ENCODE results near the gene LRFN4. TPM values are rescaled to one million over a fixed set of nuclear protein-coding genes. Genes with fewer than 3 reads are reported as not detected.

Gene LRFN4
- total RNA-seq, 1 experiment from 2014 or later = 70.3 TPM

DNA sequence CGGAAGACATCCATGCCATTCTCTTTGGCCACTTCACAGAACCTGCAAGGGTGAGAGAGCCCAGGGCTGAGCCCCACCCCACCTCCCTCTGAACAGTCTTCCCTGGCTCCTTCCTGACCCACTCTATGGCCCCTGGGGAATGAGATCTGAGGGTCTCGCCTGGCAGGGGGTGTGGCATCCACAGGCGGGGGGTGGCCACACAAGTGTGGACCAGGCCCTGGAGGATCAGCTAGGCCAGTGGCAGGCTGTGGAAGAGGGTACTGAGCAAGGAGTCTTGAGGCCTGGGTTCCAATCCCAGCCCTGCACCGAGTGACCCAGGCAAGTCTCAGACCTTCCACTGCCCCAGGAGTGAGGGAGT, 5.6 kb upstream of the LRFN4 start:
- ATAC-seq (no peak), DNase-seq (ENCODE audit: low spot score) (no peak)
- TF ChIP-seq TCF7 (CRISPR knock-in tag; IDR thresholded peaks at IDR 0.05; ENCODE audit: low read depth) = no peak
- TF ChIP-seq, protein P1, sequence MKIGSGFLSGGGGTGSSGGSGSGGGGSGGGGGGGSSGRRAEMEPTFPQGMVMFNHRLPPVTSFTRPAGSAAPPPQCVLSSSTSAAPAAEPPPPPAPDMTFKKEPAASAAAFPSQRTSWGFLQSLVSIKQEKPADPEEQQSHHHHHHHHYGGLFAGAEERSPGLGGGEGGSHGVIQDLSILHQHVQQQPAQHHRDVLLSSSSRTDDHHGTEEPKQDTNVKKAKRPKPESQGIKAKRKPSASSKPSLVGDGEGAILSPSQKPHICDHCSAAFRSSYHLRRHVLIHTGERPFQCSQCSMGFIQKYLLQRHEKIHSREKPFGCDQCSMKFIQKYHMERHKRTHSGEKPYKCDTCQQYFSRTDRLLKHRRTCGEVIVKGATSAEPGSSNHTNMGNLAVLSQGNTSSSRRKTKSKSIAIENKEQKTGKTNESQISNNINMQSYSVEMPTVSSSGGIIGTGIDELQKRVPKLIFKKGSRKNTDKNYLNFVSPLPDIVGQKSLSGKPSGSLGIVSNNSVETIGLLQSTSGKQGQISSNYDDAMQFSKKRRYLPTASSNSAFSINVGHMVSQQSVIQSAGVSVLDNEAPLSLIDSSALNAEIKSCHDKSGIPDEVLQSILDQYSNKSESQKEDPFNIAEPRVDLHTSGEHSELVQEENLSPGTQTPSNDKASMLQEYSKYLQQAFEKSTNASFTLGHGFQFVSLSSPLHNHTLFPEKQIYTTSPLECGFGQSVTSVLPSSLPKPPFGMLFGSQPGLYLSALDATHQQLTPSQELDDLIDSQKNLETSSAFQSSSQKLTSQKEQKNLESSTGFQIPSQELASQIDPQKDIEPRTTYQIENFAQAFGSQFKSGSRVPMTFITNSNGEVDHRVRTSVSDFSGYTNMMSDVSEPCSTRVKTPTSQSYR (CRISPR knock-in tag; IDR thresholded peaks at IDR 0.05) = no peak
- TF ChIP-seq, protein P2, sequence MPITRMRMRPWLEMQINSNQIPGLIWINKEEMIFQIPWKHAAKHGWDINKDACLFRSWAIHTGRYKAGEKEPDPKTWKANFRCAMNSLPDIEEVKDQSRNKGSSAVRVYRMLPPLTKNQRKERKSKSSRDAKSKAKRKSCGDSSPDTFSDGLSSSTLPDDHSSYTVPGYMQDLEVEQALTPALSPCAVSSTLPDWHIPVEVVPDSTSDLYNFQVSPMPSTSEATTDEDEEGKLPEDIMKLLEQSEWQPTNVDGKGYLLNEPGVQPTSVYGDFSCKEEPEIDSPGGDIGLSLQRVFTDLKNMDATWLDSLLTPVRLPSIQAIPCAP (CRISPR knock-in tag; IDR thresholded peaks at IDR 0.05) = no peak
- TF ChIP-seq GTF2I (CRISPR knock-in tag; conservative IDR thresholded peaks at IDR 0.05) = no peak
- TF ChIP-seq, protein P3, sequence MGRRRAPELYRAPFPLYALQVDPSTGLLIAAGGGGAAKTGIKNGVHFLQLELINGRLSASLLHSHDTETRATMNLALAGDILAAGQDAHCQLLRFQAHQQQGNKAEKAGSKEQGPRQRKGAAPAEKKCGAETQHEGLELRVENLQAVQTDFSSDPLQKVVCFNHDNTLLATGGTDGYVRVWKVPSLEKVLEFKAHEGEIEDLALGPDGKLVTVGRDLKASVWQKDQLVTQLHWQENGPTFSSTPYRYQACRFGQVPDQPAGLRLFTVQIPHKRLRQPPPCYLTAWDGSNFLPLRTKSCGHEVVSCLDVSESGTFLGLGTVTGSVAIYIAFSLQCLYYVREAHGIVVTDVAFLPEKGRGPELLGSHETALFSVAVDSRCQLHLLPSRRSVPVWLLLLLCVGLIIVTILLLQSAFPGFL (CRISPR knock-in tag; IDR thresholded peaks at IDR 0.05; ENCODE audit: borderline replicate concordance) = no peak
- no peak for TF ChIP-seq ESRRA (CRISPR knock-in tag; IDR thresholded peaks at IDR 0.05; ENCODE audit: borderline replicate concordance)
- no peak for TF ChIP-seq ZNF138 (CRISPR knock-in tag; conservative IDR thresholded peaks at IDR 0.05)
- no peak for TF ChIP-seq PRRX2 (CRISPR knock-in tag; IDR thresholded peaks at IDR 0.05)
- TF ChIP-seq, protein P4, sequence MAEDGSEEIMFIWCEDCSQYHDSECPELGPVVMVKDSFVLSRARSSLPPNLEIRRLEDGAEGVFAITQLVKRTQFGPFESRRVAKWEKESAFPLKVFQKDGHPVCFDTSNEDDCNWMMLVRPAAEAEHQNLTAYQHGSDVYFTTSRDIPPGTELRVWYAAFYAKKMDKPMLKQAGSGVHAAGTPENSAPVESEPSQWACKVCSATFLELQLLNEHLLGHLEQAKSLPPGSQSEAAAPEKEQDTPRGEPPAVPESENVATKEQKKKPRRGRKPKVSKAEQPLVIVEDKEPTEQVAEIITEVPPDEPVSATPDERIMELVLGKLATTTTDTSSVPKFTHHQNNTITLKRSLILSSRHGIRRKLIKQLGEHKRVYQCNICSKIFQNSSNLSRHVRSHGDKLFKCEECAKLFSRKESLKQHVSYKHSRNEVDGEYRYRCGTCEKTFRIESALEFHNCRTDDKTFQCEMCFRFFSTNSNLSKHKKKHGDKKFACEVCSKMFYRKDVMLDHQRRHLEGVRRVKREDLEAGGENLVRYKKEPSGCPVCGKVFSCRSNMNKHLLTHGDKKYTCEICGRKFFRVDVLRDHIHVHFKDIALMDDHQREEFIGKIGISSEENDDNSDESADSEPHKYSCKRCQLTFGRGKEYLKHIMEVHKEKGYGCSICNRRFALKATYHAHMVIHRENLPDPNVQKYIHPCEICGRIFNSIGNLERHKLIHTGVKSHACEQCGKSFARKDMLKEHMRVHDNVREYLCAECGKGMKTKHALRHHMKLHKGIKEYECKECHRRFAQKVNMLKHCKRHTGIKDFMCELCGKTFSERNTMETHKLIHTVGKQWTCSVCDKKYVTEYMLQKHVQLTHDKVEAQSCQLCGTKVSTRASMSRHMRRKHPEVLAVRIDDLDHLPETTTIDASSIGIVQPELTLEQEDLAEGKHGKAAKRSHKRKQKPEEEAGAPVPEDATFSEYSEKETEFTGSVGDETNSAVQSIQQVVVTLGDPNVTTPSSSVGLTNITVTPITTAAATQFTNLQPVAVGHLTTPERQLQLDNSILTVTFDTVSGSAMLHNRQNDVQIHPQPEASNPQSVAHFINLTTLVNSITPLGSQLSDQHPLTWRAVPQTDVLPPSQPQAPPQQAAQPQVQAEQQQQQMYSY (CRISPR knock-in tag; IDR thresholded peaks at IDR 0.05) = no peak
- no peak for TF ChIP-seq NR3C1 (CRISPR knock-in tag; conservative IDR thresholded peaks at IDR 0.05; ENCODE audit: low read depth)
- no peak for TF ChIP-seq HMGA2 (CRISPR knock-in tag; IDR thresholded peaks at IDR 0.05)
- TF ChIP-seq, protein P5, sequence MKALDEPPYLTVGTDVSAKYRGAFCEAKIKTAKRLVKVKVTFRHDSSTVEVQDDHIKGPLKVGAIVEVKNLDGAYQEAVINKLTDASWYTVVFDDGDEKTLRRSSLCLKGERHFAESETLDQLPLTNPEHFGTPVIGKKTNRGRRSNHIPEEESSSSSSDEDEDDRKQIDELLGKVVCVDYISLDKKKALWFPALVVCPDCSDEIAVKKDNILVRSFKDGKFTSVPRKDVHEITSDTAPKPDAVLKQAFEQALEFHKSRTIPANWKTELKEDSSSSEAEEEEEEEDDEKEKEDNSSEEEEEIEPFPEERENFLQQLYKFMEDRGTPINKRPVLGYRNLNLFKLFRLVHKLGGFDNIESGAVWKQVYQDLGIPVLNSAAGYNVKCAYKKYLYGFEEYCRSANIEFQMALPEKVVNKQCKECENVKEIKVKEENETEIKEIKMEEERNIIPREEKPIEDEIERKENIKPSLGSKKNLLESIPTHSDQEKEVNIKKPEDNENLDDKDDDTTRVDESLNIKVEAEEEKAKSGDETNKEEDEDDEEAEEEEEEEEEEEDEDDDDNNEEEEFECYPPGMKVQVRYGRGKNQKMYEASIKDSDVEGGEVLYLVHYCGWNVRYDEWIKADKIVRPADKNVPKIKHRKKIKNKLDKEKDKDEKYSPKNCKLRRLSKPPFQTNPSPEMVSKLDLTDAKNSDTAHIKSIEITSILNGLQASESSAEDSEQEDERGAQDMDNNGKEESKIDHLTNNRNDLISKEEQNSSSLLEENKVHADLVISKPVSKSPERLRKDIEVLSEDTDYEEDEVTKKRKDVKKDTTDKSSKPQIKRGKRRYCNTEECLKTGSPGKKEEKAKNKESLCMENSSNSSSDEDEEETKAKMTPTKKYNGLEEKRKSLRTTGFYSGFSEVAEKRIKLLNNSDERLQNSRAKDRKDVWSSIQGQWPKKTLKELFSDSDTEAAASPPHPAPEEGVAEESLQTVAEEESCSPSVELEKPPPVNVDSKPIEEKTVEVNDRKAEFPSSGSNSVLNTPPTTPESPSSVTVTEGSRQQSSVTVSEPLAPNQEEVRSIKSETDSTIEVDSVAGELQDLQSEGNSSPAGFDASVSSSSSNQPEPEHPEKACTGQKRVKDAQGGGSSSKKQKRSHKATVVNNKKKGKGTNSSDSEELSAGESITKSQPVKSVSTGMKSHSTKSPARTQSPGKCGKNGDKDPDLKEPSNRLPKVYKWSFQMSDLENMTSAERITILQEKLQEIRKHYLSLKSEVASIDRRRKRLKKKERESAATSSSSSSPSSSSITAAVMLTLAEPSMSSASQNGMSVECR (CRISPR knock-in tag; IDR thresholded peaks at IDR 0.05; ENCODE audit: borderline replicate concordance) = no peak
- TF ChIP-seq FOXJ3 (CRISPR knock-in tag; IDR thresholded peaks at IDR 0.05; ENCODE audit: borderline replicate concordance) = no peak
- TF ChIP-seq, protein P6, sequence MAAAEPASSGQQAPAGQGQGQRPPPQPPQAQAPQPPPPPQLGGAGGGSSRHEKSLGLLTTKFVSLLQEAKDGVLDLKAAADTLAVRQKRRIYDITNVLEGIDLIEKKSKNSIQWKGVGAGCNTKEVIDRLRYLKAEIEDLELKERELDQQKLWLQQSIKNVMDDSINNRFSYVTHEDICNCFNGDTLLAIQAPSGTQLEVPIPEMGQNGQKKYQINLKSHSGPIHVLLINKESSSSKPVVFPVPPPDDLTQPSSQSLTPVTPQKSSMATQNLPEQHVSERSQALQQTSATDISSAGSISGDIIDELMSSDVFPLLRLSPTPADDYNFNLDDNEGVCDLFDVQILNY (CRISPR knock-in tag; IDR thresholded peaks at IDR 0.05) = no peak
- TF ChIP-seq CBFB (CRISPR knock-in tag; IDR thresholded peaks at IDR 0.05; ENCODE audit: low read depth) = no peak
- TF ChIP-seq GABPB1 (CRISPR knock-in tag; IDR thresholded peaks at IDR 0.05) = no peak
- no peak for TF ChIP-seq ZNF416 (CRISPR knock-in tag; IDR thresholded peaks at IDR 0.05)
- no peak for TF ChIP-seq JAZF1 (CRISPR knock-in tag; IDR thresholded peaks at IDR 0.05)
- no peak for TF ChIP-seq ZNF317 (CRISPR knock-in tag; IDR thresholded peaks at IDR 0.05; ENCODE audit: borderline replicate concordance, low read depth)
- peaks cover 4% of the 10 kb centered on the region; the same call in 1 of the 2 replicates for H3K36me3 Mint-ChIP-seq
- H3K27ac Mint-ChIP-seq = no peak overlapping the region
- ChIA-PET CTCF (interaction anchor here (0.9 to 1.9 kb wide), 18 partner anchors 8 to 360 kb away, joined by 3 to 39 read pairs (median 6); partner anchors contain the start of genes PC, RBM14 and RCE1), POLR2A (interaction anchor here (0.5 to 2.6 kb wide), 3 partner anchors 8 to 80 kb away, joined by 3 to 14 read pairs (median 3); partner anchors contain the start of gene RCE1)
- no peaks in the 10 kb centered on the region for H3K27me3 Mint-ChIP-seq (ENCODE audit: low read depth)
- no peaks in the 10 kb centered on the region for H3K9me3 Mint-ChIP-seq
- no peak overlapping the region for H3K4me3 Mint-ChIP-seq
- H3K4me1 Mint-ChIP-seq = peaks cover 13% of the 10 kb centered on the region

Data from WTC11 (cell line).